Ascending aorta (tissue), 2 donors: ENCODE results near the gene TMUB1. TPM values are rescaled to one million over a fixed set of nuclear protein-coding genes. Genes with fewer than 3 reads are reported as not detected.
A peak's percentile ranks its signal among the peaks of the same experiment; 100 is the strongest.

Experiments used
- DNase-seq, 2 donors: peaks; one replicate each; pipeline ENCODE4 v3.0.0-alpha.2; 2019; ENCODE audit warnings: low spot score in 2 of 2
- H3K27ac ChIP-seq, 2 donors: fragments of 200-600 bp; sonication (generic); one replicate each; pipeline ENCODE4 v1.5.1; 2016 to 2017; ENCODE audit warnings: mild to moderate bottlenecking in 1 of 2
- H3K27me3 ChIP-seq: fragments of 200-600 bp; sonication (generic); one replicate; pipeline ENCODE4 v1.5.1; 2017
- H3K36me3 ChIP-seq, 2 donors: fragments of 200-600 bp; sonication (generic); one replicate each; pipeline ENCODE4 v1.5.1; 2016
- H3K4me1 ChIP-seq, 2 donors: fragments of 200-600 bp; sonication (generic); one replicate each; pipeline ENCODE4 v1.5.1; 2016 to 2017; ENCODE audit warnings: mild to moderate bottlenecking in 1 of 2
- H3K4me3 ChIP-seq, 2 donors: fragments of 200-600 bp; sonication (generic); one replicate each; pipeline ENCODE4 v1.5.1; 2016 to 2017; ENCODE audit warnings: mild to moderate bottlenecking in 1 of 2
- H3K9me3 ChIP-seq, 2 donors: fragments of 200-600 bp; sonication (generic); one replicate each; pipeline ENCODE4 v1.5.1; 2016
- intact Hi-C: fragments of 100-400 bp; cut with DNase I; formaldehyde crosslinking; loops from one replicate; pipeline ENCODE4 v1.15.1; 2023
- total RNA-seq: library from RNA; depleted of rRNA; stranded (reverse); fragments of >200 nt; gene quantifications from one replicate; pipeline ENCODE4 v1.1.0, GENCODE V29; 2016
- TF ChIP-seq, protein P1 (sequence below), 3 experiments: fragments of 200-600 bp in 2 of 3; fragments of 450-650 bp in 1 of 3; sonication (generic) in 2 of 3; IDR thresholded peaks; one replicate each; pipeline ENCODE4 v1.5.1; 2016 to 2019; ENCODE audit warnings: antibody characterized with exemption in 3 of 3, mild to moderate bottlenecking in 1 of 3, moderate library complexity in 1 of 3

TMUB1 gene
- total RNA-seq, 1 donor from 2014 or later: 143 TPM

GRCh38 chr7:151080067-151080521 is 3.2 kb downstream of the TMUB1 start:
- H3K4me1 ChIP-seq: peaks cover 24 to 30% of the 10 kb centered on the region in 2 donors

DNA sequence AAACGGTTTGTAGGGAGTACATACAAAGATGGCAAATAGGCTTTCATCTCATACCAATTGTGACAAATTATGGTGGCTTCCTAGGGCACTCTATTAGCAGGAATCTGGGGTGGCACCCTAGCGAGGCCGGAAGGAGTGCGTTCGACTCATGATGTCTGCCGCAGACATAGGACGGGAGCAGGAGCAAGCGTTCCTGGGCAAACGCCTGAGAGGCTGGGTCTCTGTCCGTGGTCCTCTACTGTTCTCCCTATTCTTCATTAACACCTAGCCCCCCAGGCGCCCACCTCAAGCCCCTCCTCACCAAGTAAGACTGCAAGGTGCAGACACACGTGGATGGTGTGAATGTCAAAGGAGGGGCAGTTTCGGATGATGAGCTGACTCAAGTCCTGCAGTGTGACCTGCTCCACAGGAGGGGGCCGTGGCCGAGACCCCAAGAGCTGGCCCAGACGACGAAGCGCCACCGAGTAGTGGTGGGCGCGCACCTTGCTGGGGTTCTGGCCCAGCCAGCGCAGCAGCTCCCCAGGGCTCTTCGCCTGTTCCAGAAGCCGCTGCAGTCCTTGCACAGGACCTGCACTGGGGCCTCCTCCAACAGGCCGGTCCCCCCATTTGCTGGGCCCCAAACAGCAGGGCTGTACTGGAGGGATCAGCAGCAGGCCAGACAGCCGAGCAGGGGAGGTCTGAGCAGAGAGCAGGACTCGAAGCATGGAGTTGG is 3.9 kb downstream of the TMUB1 start:
- TF ChIP-seq, protein P1, sequence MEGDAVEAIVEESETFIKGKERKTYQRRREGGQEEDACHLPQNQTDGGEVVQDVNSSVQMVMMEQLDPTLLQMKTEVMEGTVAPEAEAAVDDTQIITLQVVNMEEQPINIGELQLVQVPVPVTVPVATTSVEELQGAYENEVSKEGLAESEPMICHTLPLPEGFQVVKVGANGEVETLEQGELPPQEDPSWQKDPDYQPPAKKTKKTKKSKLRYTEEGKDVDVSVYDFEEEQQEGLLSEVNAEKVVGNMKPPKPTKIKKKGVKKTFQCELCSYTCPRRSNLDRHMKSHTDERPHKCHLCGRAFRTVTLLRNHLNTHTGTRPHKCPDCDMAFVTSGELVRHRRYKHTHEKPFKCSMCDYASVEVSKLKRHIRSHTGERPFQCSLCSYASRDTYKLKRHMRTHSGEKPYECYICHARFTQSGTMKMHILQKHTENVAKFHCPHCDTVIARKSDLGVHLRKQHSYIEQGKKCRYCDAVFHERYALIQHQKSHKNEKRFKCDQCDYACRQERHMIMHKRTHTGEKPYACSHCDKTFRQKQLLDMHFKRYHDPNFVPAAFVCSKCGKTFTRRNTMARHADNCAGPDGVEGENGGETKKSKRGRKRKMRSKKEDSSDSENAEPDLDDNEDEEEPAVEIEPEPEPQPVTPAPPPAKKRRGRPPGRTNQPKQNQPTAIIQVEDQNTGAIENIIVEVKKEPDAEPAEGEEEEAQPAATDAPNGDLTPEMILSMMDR (IDR thresholded peaks at IDR 0.05): no peak
- H3K36me3 ChIP-seq: peaks cover 16 to 29% of the 10 kb centered on the region in 2 donors
- H3K4me3 ChIP-seq: peak overlapping the region; percentile 75 to 87
- peak overlapping the region in 1 of 2 donors; percentile 95 for H3K27ac ChIP-seq
- peaks cover 24 to 30% of the 10 kb centered on the region in 2 donors for H3K4me1 ChIP-seq
- DNase-seq: peak in 1 of 2 donors; percentile 61
- H3K27me3 ChIP-seq: no peaks in the 10 kb centered on the region
- H3K9me3 ChIP-seq: no peaks in the 10 kb centered on the region
- intact Hi-C loops: no loop called here

More at GRCh38 chr7:151080067-151080521, 3.2 kb downstream of the TMUB1 start:
- Histone ChIP-seq H3K9me3 (no peaks in the 10 kb centered on the region), H3K27me3 (no peaks in the 10 kb centered on the region), H3K36me3 (peaks cover 11 to 22% of the 10 kb centered on the region in 2 donors), H3K4me3 (peak overlapping the region; percentile 75 to 87), H3K27ac (peak overlapping the region; percentile 95 to 96)
- TF ChIP-seq, protein P1 (IDR thresholded peaks at IDR 0.05): no peak
- intact Hi-C loops: loop anchor here (1.0 to 10.0 kb wide), 7 partner anchors 21 to 1365 kb away; partner anchors contain the start of genes ABCB8, ABCF2, NUB1 and SLC4A2
- no peak for DNase-seq

- no peak for DNase-seq
- H3K36me3 ChIP-seq: peaks cover 25 to 38% of the 10 kb centered on the region in 2 donors
- H3K9me3 ChIP-seq: no peaks in the 10 kb centered on the region
- no peak overlapping the region for H3K4me3 ChIP-seq
- intact Hi-C loops: no loop called here
- H3K27ac ChIP-seq: peak overlapping the region in 1 of 2 donors; percentile 15
- TF ChIP-seq, protein P1 (IDR thresholded peaks at IDR 0.05): no peak
- H3K27me3 ChIP-seq: no peaks in the 10 kb centered on the region
- H3K4me1 ChIP-seq: peaks cover 24 to 26% of the 10 kb centered on the region in 2 donors
Observed at GRCh38 chr7:151078233-151079040, 4.9 kb downstream of the TMUB1 start.

DNA sequence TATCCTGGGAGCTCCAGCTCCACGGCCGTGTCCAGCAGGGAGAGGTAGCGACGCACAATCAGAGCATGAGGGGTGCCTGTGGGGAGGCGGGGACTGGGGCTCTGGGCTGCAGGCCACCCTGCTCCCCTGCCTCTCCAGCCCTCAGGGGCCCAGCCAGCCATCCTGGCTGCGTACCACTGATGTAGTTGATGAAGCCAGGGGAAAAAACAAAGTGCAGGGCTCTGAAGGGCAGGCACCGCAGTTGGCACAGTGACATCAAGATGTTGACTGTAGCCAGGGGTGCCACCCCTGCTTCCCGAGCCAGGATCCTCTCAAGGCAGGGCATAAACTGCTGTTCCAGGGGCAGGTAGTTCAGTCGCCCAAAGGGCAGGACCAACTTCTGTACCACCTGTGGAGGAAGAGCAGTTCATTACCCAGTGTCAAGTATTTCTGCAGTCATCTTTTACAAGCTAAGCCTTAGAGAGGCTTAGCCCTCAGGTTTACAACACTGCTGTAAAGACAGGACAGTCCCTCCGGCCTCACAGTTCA is 5.5 kb downstream of the TMUB1 start:
- H3K27ac ChIP-seq: peak overlapping the region in 1 of 2 donors; percentile 15

More for the DNA sequence above, 5.5 kb downstream of the TMUB1 start:
- Histone ChIP-seq H3K4me1 (peaks cover 24 to 26% of the 10 kb centered on the region in 2 donors), H3K4me3 (no peak overlapping the region), H3K27me3 (no peaks in the 10 kb centered on the region), H3K36me3 (peaks cover 28 to 45% of the 10 kb centered on the region in 2 donors), H3K9me3 (no peaks in the 10 kb centered on the region)
- no peak for DNase-seq
- TF ChIP-seq, protein P1 (IDR thresholded peaks at IDR 0.05): no peak
- intact Hi-C loops: no loop called here
